HCT116 (cell line): ENCODE measurements around the gene GPN2. TPM values are rescaled to one million over a fixed set of nuclear protein-coding genes. Genes with fewer than 3 reads are reported as not detected.

ENCODE experiments used
- ATAC-seq: fragments of 200-7000 bp; cut with Tn5 transposase; 2 replicates; pipeline ENCODE4 v1.9.1; 2020; ENCODE audit warnings: mild to moderate bottlenecking, moderate library complexity
- BruUV-seq: library from RNA; stranded (reverse); fragments of 400-500 nt; replicated peaks from 2 replicates; lab custom pipeline; 2021; lab: Mats Ljungman, UMichigan
- CTCF ChIA-PET: fragments of 300-600 bp; sonication (Branson Sonifier 250); formaldehyde crosslinking; loops from one replicate; lab custom pipeline; 2021; ENCODE audit warnings: antibody characterized with exemption; lab: Charles Lee
- POLR2A ChIA-PET: fragments of 300-600, 350-600 bp; sonication (Branson Sonifier 250); formaldehyde crosslinking; loops from one replicate; lab custom pipeline; 2021; ENCODE audit warnings: antibody characterized with exemption; lab: Charles Lee
- RAD21 ChIA-PET, 2 experiments: fragments of 300-600 bp; sonication (Branson Sonifier 250); formaldehyde crosslinking; loops; one replicate each; lab custom pipeline; 2023; ENCODE audit warnings: low total read pairs in 2 of 2; ENCODE audit not compliant: uncharacterized antibody in 2 of 2, unreplicated experiment in 2 of 2, low non-redundant PET in 1 of 2; lab: Charles Lee
- DNase-seq: peaks from one replicate; pipeline ENCODE4 v3.0.0-alpha.2; 2010; ENCODE audit warnings: low read depth, low spot score
- H2AFZ ChIP-seq: fragments of 200-600 bp; shearing (Covaris generic), sonication (generic); 2 replicates; pipeline ENCODE4 v1.6.1; 2017; ENCODE audit warnings: low read depth, mixed run types, mixed read lengths, antibody characterized with exemption, low read length; ENCODE audit not compliant: poor library complexity, severe bottlenecking
- H3K27ac ChIP-seq: 2 replicates; pipeline ENCODE4 v1.5.1; 2012; ENCODE audit warnings: low read depth, low read length
- H3K27me3 ChIP-seq: fragments of 200-600 bp; sonication (generic); 2 replicates; pipeline ENCODE4 v1.6.1; 2016; ENCODE audit warnings: mixed run types, low read length, mixed read lengths; ENCODE audit not compliant: insufficient read depth
- H3K36me3 ChIP-seq, 2 experiments: fragments of 200-500 bp in 1 of 2; fragments of 200-600 bp in 1 of 2; sonication (Bioruptor generic) in 1 of 2; sonication (generic) in 1 of 2; 2 replicates each; pipeline versions ENCODE4 v1.5.1 to v1.6.1; 2014 to 2016; ENCODE audit warnings: low read length in 2 of 2, inconsistent platforms in 1 of 2, mixed read lengths in 1 of 2, mixed run types in 1 of 2; ENCODE audit not compliant: insufficient read depth in 2 of 2, control insufficient read depth in 1 of 2
- H3K4me1 ChIP-seq, 2 experiments: fragments of 200-600 bp in 1 of 2; sonication (generic) in 1 of 2; 2 replicates each; pipeline versions ENCODE4 v1.5.1 to v1.6.1; 2012 to 2017; ENCODE audit warnings: low read length in 2 of 2, inconsistent platforms in 1 of 2, mild to moderate bottlenecking in 1 of 2, mixed read lengths in 1 of 2, mixed run types in 1 of 2, moderate library complexity in 1 of 2; ENCODE audit not compliant: insufficient read depth in 2 of 2, control insufficient read depth in 1 of 2
- H3K4me2 ChIP-seq: fragments of 200-600 bp; sonication (generic); 2 replicates; pipeline ENCODE4 v1.6.1; 2017; ENCODE audit warnings: mixed run types, low read length, mixed read lengths
- H3K4me3 ChIP-seq, 2 experiments: fragments of 200-600 bp in 1 of 2; sonication (generic) in 1 of 2; replicated peaks in 1 of 2; 2 replicates each; pipeline ENCODE4 v1.5.1; 2011 to 2016; ENCODE audit warnings: low read length in 2 of 2, control low read depth in 1 of 2, low read depth in 1 of 2, mild to moderate bottlenecking in 1 of 2, mixed read lengths in 1 of 2, mixed run types in 1 of 2
- H3K79me2 ChIP-seq: fragments of 200-600 bp; sonication (generic); 2 replicates; pipeline ENCODE4 v1.6.1; 2017; ENCODE audit warnings: mild to moderate bottlenecking, mixed run types, low read length, moderate library complexity, mixed read lengths; ENCODE audit not compliant: insufficient read depth
- H3K9ac ChIP-seq: fragments of 200-600 bp; sonication (generic); 2 replicates; pipeline ENCODE4 v1.6.1; 2016; ENCODE audit warnings: low read length, mixed read lengths
- H3K9me2 ChIP-seq: fragments of 200-600 bp; sonication (generic), shearing (Covaris generic); 2 replicates; pipeline ENCODE4 v1.6.1; 2017; ENCODE audit warnings: mixed run types, mild to moderate bottlenecking, moderate library complexity; ENCODE audit not compliant: insufficient read depth
- H3K9me3 ChIP-seq, 2 experiments: fragments of 200-500 bp in 1 of 2; fragments of 200-600 bp in 1 of 2; sonication (Bioruptor generic) in 1 of 2; sonication (generic) in 1 of 2; 2 replicates each; pipeline ENCODE4 v1.6.1; 2014 to 2017; ENCODE audit warnings: low read length in 2 of 2, mixed read lengths in 2 of 2, inconsistent platforms in 1 of 2, low read depth in 1 of 2, mild to moderate bottlenecking in 1 of 2, mixed run types in 1 of 2, moderate library complexity in 1 of 2; ENCODE audit not compliant: control insufficient read depth in 1 of 2, insufficient read depth in 1 of 2
- H4K20me1 ChIP-seq: fragments of 200-600 bp; sonication (generic), shearing (Covaris generic); 2 replicates; pipeline ENCODE4 v1.6.1; 2017; ENCODE audit warnings: mixed run types, mild to moderate bottlenecking, moderate library complexity; ENCODE audit not compliant: insufficient read depth
- CTCF ChIP-seq, 3 experiments: fragments of 200-600 bp in 1 of 3; sonication (generic) in 1 of 3; IDR thresholded peaks in 2 of 3; conservative IDR thresholded peaks in 1 of 3; 2 replicates each; pipeline ENCODE4 v1.5.1; 2012 to 2017; ENCODE audit warnings: low read depth in 2 of 3, low read length in 2 of 3, antibody characterized with exemption in 1 of 3, borderline replicate concordance in 1 of 3, control low read depth in 1 of 3, mild to moderate bottlenecking in 1 of 3, mixed read lengths in 1 of 3, mixed run types in 1 of 3, moderate library complexity in 1 of 3; ENCODE audit not compliant: insufficient read depth in 1 of 3
- EGR1 ChIP-seq: IDR thresholded peaks from 2 replicates; pipeline ENCODE4 v1.6.1; 2012; ENCODE audit warnings: low read depth
- EZH2 ChIP-seq: fragments of 200-600 bp; sonication (generic); IDR thresholded peaks from 2 replicates; pipeline ENCODE4 v1.6.1; 2017; ENCODE audit warnings: antibody characterized with exemption, mixed run types
- FOSL1 ChIP-seq: IDR thresholded peaks from 2 replicates; pipeline ENCODE4 v1.6.1; 2012; ENCODE audit warnings: low read depth
- POLR2AphosphoS5 ChIP-seq: IDR thresholded peaks from 2 replicates; pipeline ENCODE4 v1.6.1; 2011; ENCODE audit warnings: mild to moderate bottlenecking, low read depth, low read length, moderate library complexity
- RAD21 ChIP-seq: IDR thresholded peaks from 2 replicates; pipeline ENCODE4 v1.6.1; 2012; ENCODE audit warnings: low read depth, mild to moderate bottlenecking
- REST ChIP-seq: IDR thresholded peaks from 2 replicates; pipeline ENCODE4 v1.6.1; 2012; ENCODE audit warnings: low read depth
- SIN3A ChIP-seq: IDR thresholded peaks from 2 replicates; pipeline ENCODE4 v1.6.1; 2012; ENCODE audit warnings: low read depth
- YY1 ChIP-seq: IDR thresholded peaks from 2 replicates; pipeline ENCODE4 v1.6.1; 2011; ENCODE audit warnings: low read length, low read depth, moderate library complexity, mild to moderate bottlenecking; ENCODE audit not compliant: insufficient replicate concordance; ENCODE audit errors: extremely low read depth
- ZBTB33 ChIP-seq: IDR thresholded peaks from 2 replicates; pipeline ENCODE4 v1.6.1; 2011; ENCODE audit warnings: mild to moderate bottlenecking, low read length, moderate library complexity; ENCODE audit not compliant: insufficient replicate concordance; ENCODE audit errors: extremely low read depth
- intact Hi-C: fragments of 100-400 bp; cut with micrococcal nuclease; formaldehyde crosslinking; loops from 2 replicates; pipeline ENCODE4 v1.10.0; 2022
- total RNA-seq: library from RNA; stranded (reverse); gene quantifications from one replicate; pipeline ENCODE4 v1.2.1, GENCODE V29; 2021; ENCODE audit not compliant: unreplicated experiment

GPN2 gene
- total RNA-seq, 1 experiment from 2014 or later = 37.2 TPM

- no peak for TF ChIP-seq REST
- no peak for TF ChIP-seq EGR1
- TF ChIP-seq POLR2AphosphoS5 = no peak
Measured at GRCh38 chr1:26829184-26829911, 60.7 kb downstream of the GPN2 start (continued).

GRCh38 chr1:26828411-26828991 lies 61.6 kb downstream of the GPN2 start:
- Histone ChIP-seq H4K20me1 (no peaks in the 10 kb centered on the region), H3K79me2 (peaks cover 54% of the 10 kb centered on the region), H3K9me2 (no peaks in the 10 kb centered on the region), H3K4me1 (peaks cover 23 to 43% of the 10 kb centered on the region in 2 experiments), H3K36me3 (peaks cover 14 to 25% of the 10 kb centered on the region in 2 experiments), H3K4me3 (no peak overlapping the region), H3K4me2 (peak overlapping the region; percentile 37; the same call in 1 of the 2 replicates), H3K9ac (no peak overlapping the region), H3K9me3 (no peaks in the 10 kb centered on the region), H3K27ac (no peak overlapping the region), H2AFZ (no peak overlapping the region), H3K27me3 (no peaks in the 10 kb centered on the region)
- POLR2A ChIA-PET = no interaction called here
- TSS peak; percentile 21 for BruUV-seq
- RAD21 ChIA-PET = no interaction called here
- DNase-seq (no peak), ATAC-seq (no peak)
- intact Hi-C loops = no loop called here
- CTCF ChIA-PET = no interaction called here
- TF ChIP-seq EZH2 (no peak), CTCF (IDR thresholded peaks at IDR 0.05 in 2 of 3, conservative IDR thresholded peaks at IDR 0.05 in 1 of 3; ENCODE audit: borderline replicate concordance in 1 of 3, insufficient read depth in 1 of 3, low read depth in 2 of 3, low read length in 2 of 3) (no peak), ZBTB33 (no peak), FOSL1 (no peak), REST (no peak), SIN3A (no peak), YY1 (no peak), POLR2AphosphoS5 (no peak), RAD21 (no peak)
